BE2C (cell line): Measurements from ENCODE around the gene SELENOW.
"Not testable (repeated sequence)": the region's sequence is repeated elsewhere in the genome, so short reads cannot be mapped to it uniquely, and the experiment has no call there.

ENCODE experiments used
- DNase-seq: peaks from one replicate; pipeline ENCODE4 v3.0.0-alpha.2; 2020
- H3K27me3 ChIP-seq: fragments of 250-450 bp; sonication (Bioruptor Pico); 2 replicates; pipeline ENCODE4 v1.5.1; 2020; ENCODE audit warnings: mild to moderate bottlenecking
- H3K36me3 ChIP-seq: fragments of 250-450 bp; sonication (Bioruptor Pico); 2 replicates; pipeline ENCODE4 v1.5.1; 2020; ENCODE audit warnings: mild to moderate bottlenecking
- H3K4me1 ChIP-seq: fragments of 250-450 bp; sonication (Bioruptor Pico); 2 replicates; pipeline ENCODE4 v1.5.1; 2020
- H3K4me3 ChIP-seq: 2 replicates; pipeline ENCODE4 v1.5.1; 2011; ENCODE audit warnings: low read depth, low read length
- H3K9me3 ChIP-seq: fragments of 250-450 bp; sonication (Bioruptor Pico); 2 replicates; pipeline ENCODE4 v1.5.1; 2020
- TF ChIP-seq, protein P1 (sequence below): IDR thresholded peaks from 2 replicates; pipeline ENCODE4 v1.5.1; 2012; ENCODE audit warnings: mild to moderate bottlenecking, low read depth, low read length

The SELENOW gene

DNA sequence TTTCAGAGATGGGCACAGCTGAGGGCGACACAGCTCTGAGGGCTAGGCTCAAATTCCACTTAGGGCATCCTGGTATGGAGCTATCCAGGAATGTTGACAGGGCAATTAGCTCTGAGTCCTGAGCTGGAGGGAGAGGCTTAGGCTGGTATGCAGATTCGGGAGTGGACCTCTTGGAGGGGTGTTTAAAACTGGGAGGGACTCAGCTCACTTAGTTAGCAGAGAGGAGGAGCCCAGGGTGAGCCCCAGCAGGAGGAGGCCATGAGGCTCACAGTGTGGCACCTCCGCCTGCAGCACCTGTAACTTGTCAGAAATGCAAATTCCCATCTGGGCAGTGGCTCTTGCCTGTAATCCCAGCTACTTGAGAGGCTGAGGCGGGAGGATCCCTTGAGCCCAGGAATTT lies 43.4 kb upstream of the SELENOW start:
- TF ChIP-seq, protein P1, sequence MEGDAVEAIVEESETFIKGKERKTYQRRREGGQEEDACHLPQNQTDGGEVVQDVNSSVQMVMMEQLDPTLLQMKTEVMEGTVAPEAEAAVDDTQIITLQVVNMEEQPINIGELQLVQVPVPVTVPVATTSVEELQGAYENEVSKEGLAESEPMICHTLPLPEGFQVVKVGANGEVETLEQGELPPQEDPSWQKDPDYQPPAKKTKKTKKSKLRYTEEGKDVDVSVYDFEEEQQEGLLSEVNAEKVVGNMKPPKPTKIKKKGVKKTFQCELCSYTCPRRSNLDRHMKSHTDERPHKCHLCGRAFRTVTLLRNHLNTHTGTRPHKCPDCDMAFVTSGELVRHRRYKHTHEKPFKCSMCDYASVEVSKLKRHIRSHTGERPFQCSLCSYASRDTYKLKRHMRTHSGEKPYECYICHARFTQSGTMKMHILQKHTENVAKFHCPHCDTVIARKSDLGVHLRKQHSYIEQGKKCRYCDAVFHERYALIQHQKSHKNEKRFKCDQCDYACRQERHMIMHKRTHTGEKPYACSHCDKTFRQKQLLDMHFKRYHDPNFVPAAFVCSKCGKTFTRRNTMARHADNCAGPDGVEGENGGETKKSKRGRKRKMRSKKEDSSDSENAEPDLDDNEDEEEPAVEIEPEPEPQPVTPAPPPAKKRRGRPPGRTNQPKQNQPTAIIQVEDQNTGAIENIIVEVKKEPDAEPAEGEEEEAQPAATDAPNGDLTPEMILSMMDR: no peak
- H3K27me3 ChIP-seq: no peaks in the 10 kb centered on the region
- no peaks in the 10 kb centered on the region; the same call in 1 of the 2 replicates for H3K36me3 ChIP-seq
- DNase-seq: no peak
- no peaks in the 10 kb centered on the region for H3K9me3 ChIP-seq
- H3K4me1 ChIP-seq: no peaks in the 10 kb centered on the region
- H3K4me3 ChIP-seq: no peak overlapping the region

DNA sequence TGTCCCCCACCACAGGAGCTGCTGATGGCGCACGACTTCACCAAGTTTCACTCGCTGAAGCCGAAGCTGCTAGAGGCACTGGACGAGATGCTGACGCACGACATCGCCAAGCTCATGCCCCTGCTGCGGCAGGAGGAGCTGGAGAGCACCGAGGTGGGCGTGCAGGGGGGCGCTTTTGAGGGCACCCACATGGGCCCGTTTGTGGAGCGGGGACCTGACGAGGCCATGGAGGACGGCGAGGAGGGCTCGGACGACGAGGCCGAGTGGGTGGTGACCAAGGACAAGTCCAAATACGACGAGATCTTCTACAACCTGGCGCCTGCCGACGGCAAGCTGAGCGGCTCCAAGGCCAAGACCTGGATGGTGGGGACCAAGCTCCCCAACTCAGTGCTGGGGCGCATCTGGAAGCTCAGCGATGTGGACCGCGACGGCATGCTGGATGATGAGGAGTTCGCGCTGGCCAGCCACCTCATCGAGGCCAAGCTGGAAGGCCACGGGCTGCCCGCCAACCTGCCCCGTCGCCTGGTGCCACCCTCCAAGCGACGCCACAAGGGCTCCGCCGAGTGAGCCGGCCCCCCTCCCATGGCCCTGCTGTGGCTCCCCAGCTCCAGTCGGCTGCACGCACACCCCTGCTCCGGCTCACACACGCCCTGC lies 37.5 kb upstream of the SELENOW start:
- H3K9me3 ChIP-seq: no peaks in the 10 kb centered on the region
- H3K36me3 ChIP-seq: peaks cover 3% of the 10 kb centered on the region; the same call in 1 of the 2 replicates
- no peaks in the 10 kb centered on the region for H3K27me3 ChIP-seq
- H3K4me1 ChIP-seq: peaks cover 5% of the 10 kb centered on the region
- DNase-seq: no peak
- H3K4me3 ChIP-seq: no peak overlapping the region
- TF ChIP-seq, protein P1: no peak

DNA sequence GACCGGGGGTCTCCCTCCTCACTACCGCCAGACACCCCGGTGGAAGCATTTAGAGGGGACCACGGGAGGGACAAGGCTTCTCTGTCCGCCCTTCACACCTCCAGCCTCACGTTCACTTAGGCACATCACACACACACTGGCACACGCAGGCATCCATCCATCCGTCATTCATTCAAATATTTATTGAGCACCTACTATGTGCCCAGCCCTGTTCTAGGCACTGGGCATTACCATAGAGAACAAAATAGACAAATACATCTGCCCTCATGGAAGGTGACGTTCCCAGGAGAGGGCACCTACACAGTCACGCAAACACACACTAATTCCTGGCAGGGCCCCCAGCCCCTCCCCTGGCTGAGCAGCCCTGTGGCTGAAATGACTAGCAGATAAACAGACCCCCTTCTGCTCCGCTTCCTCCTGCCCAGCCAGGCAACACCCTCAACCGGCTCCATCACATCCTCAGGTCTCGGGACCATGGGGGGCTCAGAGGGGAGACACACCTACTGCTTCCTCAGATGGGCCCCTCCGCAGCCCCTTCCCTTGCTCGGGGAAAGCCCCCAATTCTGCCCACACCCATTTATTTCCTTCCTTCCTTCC lies 36.9 kb upstream of the SELENOW start:
- Histone ChIP-seq H3K36me3 (peaks cover 6% of the 10 kb centered on the region), H3K4me3 (no peak overlapping the region), H3K9me3 (no peaks in the 10 kb centered on the region), H3K4me1 (peaks cover 5% of the 10 kb centered on the region), H3K27me3 (no peaks in the 10 kb centered on the region)
- TF ChIP-seq, protein P1: no peak
- no peak for DNase-seq

DNA sequence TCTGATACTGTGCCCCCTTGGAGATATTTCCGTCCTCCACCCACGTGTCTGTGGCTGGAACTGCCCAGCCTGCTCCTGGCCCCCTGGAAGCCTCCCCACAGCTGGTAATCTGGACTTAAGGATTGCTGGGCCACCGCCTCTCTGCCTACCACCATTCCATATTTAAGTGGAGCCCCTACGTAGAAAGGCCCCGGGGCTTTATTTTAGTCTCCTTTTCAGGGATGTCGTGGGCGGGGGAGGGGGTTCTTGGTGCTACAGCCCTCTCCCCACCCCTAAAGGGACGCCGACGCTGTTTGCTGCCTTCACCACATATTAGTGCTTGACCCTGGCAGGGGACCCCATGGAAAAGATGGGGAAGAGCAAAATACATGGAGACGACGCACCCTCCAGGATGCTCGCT lies 35.9 kb upstream of the SELENOW start:
- no peaks in the 10 kb centered on the region for H3K9me3 ChIP-seq
- H3K4me1 ChIP-seq: peaks cover 5% of the 10 kb centered on the region
- peaks cover 15% of the 10 kb centered on the region for H3K36me3 ChIP-seq
- no peak for DNase-seq
- H3K4me3 ChIP-seq: no peak overlapping the region
- H3K27me3 ChIP-seq: no peaks in the 10 kb centered on the region
- TF ChIP-seq, protein P1: no peak

DNA sequence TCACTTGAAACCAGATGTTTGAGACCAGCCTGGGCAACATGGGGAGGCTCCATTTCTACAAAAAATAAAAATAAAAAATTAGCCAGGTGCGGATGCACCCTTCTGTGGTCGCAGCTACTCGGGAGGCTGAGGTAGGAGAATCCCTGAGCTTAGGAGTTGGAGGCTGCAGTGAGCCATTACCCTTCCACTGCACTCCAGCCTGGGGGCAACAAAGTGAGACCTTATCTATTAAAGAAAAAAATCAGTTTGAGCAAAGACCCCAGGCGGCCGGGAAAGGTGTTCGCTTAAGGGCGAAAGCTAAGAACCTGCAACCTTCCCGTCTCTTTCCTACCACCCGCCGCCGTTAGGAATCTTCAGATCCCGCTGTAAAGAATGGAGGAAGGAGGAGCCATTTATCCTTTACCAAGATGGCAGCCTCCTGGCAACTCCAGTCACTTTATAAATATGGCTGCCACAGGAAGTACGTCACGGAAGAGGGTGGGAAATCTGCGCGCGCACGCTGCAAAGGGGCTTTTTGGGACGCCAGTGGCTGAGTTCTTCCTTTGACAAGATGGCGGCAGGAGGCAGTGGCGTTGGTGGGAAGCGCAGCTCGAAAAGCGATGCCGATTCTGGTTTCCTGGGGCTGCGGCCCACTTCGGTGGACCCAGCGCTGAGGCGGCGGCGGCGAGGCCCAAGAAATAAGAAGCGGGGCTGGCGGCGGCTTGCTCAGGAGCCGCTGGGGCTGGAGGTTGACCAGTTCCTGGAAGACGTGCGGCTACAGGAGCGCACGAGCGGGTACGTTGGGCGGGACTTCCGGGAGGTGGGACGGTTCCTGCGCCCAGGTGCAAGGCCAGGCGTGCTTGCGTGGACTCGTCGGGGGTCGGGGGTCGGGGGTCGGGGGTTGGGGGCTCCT lies 33.2 kb upstream of the SELENOW start, which contains the start of gene NOP53:
Gene NOP53, plus strand, starts transcription at position 537 of the 892 bp plus-strand sequence. Its CDS starts 14 bp downstream, at position 551.
- Histone ChIP-seq H3K9me3 (no peaks in the 10 kb centered on the region), H3K36me3 (peaks cover 37% of the 10 kb centered on the region), H3K4me3 (peak within 1 kb of the TSS; percentile 76), H3K27me3 (no peaks in the 10 kb centered on the region), H3K4me1 (peaks cover 5% of the 10 kb centered on the region)
- peak; percentile 96 for DNase-seq
- TF ChIP-seq, protein P1: no peak

DNA sequence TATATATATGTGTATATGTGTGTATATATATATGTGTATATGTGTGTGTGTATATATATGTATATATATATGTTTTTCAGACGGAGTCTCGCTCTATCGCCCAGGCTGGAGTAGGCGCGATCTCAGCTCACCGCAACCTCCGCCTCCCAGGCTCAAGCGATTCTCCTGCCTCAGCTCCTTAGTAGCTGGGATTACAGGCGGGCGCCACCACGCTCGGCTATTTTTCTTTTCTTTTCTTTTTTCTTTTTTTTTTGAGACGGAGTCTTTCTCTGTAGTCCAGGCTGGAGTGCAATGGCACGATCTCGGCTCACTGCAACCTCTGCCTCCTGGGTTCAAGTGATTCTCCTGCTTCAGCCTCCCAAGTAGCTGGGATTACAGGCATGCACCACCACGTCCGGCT lies 32.4 kb upstream of the SELENOW start:
- H3K4me1 ChIP-seq, H3K27me3 ChIP-seq, H3K9me3 ChIP-seq, DNase-seq: not testable (repeated sequence)
- peaks cover 46% of the 10 kb centered on the region for H3K36me3 ChIP-seq
- H3K4me3 ChIP-seq: peak overlapping the region; percentile 76
